ENCODE results near the gene RFX3. TPM values are rescaled to one million over a fixed set of nuclear protein-coding genes. Genes with fewer than 3 reads are reported as not detected.
A peak's percentile ranks its signal among the peaks of the same experiment; 100 is the strongest.

Gene RFX3
- total and polyA plus RNA-seq, 4 donors = 16.7 to 44.0 (median 26.8) TPM

DNA sequence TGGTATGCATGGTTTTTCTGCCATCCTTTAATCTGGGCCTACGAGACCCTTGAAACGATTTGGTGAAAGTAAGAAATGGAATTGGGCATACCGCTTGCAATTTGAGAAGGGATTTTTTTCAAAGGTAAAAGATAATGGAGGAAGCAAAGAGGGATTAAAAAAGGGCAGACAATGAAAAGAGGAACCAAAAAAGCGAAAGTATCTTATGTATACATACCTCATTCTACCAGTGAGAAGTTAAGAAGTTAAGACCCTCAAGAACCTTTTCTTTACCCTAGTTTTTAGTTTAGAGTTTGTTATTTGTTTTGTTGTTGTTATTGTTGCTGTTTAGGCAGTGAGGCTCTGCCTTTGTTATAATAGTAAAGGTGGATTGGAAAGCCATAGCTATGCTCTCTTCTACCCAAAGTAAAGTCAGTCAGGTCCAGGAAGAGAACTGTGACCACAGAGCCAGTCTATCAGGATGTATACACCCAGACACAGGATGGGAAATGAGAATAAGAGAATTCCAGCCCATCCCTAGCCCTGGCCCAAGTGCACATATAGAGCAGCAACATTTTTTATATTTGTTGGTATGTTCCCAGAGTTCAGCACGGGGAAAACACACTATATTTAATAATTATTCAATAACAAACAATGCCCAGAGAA lies 166.6 kb downstream of the RFX3 start:
- no peaks in the 10 kb centered on the region for H3K9me3 ChIP-seq (ENCODE audit: control insufficient read depth, insufficient read depth, low read length)
- H3K4me3 ChIP-seq (ENCODE audit: low read depth, low read length) = no peak overlapping the region
- H3K27me3 ChIP-seq (ENCODE audit: control insufficient read depth, insufficient read depth, low read length) = no peaks in the 10 kb centered on the region
- H3K4me1 ChIP-seq (ENCODE audit: control insufficient read depth, insufficient read depth, low read length) = no peaks in the 10 kb centered on the region
- 100% methylated on average over 3 of the region's 5 CpGs for WGBS (ENCODE audit: insufficient coverage)
- no peak overlapping the region for H3K27ac ChIP-seq (ENCODE audit: low read depth, low read length)
- no peaks in the 10 kb centered on the region for H3K36me3 ChIP-seq (ENCODE audit: control insufficient read depth, insufficient read depth, low read length)
- no peak for DNase-seq (ENCODE audit: low read depth in 4 of 6, low spot score in 6 of 6)

DNA sequence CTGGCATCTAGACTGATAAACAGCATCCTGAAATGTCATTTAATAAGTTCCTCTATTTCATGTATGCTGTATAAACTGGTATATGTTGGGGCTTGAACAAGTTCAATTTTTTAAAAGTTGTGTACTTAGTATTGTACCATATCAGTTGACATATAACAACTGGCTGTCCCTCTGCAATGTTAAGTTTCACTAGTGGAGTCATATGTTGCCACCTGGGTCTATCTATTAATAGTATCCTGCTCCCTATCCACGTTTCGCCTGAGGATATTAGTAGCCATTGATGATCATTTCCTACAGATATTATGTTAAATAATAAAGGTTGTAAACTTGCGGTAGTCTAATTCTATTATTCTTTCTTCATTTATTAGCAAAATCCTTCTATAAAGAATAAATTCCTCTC lies 177.6 kb downstream of the RFX3 start:
- no CpG with 5 or more reads among the region's 3 CpGs for WGBS (ENCODE audit: insufficient coverage)
- no peaks in the 10 kb centered on the region for H3K9me3 ChIP-seq (ENCODE audit: control insufficient read depth, insufficient read depth, low read length)
- no peaks in the 10 kb centered on the region for H3K36me3 ChIP-seq (ENCODE audit: control insufficient read depth, insufficient read depth, low read length)
- H3K4me1 ChIP-seq (ENCODE audit: control insufficient read depth, insufficient read depth, low read length) = no peaks in the 10 kb centered on the region
- no peak overlapping the region for H3K27ac ChIP-seq (ENCODE audit: low read depth, low read length)
- no peak overlapping the region for H3K4me3 ChIP-seq (ENCODE audit: low read depth, low read length)
- H3K27me3 ChIP-seq (ENCODE audit: control insufficient read depth, insufficient read depth, low read length) = no peaks in the 10 kb centered on the region
- DNase-seq (ENCODE audit: low read depth in 4 of 6, low spot score in 6 of 6) = no peak

DNA sequence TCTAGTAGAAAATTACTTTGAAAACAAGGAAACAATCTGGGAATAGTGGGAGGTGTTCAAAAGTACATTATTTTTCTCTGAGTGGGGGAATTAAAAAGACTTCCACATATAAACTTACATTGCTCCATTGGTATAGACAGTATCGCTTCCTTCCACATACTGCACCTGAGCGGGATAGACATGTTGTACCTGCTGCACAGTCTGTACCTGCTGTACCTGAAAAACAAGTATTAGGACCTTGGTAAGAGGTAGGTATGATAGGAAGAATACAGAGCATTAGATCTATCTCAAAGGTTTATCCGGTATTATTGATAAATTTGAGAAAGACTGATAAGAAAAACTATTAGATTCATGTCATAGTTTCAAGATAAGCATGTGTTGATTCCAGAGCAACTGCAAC lies 179.3 kb downstream of the RFX3 start:
- Histone ChIP-seq H3K4me1 (ENCODE audit: control insufficient read depth, insufficient read depth, low read length) (no peaks in the 10 kb centered on the region), H3K4me3 (ENCODE audit: low read depth, low read length) (no peak overlapping the region), H3K9me3 (ENCODE audit: control insufficient read depth, insufficient read depth, low read length) (no peaks in the 10 kb centered on the region), H3K36me3 (ENCODE audit: control insufficient read depth, insufficient read depth, low read length) (no peaks in the 10 kb centered on the region), H3K27me3 (ENCODE audit: control insufficient read depth, insufficient read depth, low read length) (no peaks in the 10 kb centered on the region), H3K27ac (ENCODE audit: low read depth, low read length) (no peak overlapping the region)
- no CpG with 5 or more reads among the region's 3 CpGs for WGBS (ENCODE audit: insufficient coverage)
- no peak for DNase-seq (ENCODE audit: low read depth in 4 of 6, low spot score in 6 of 6)

DNA sequence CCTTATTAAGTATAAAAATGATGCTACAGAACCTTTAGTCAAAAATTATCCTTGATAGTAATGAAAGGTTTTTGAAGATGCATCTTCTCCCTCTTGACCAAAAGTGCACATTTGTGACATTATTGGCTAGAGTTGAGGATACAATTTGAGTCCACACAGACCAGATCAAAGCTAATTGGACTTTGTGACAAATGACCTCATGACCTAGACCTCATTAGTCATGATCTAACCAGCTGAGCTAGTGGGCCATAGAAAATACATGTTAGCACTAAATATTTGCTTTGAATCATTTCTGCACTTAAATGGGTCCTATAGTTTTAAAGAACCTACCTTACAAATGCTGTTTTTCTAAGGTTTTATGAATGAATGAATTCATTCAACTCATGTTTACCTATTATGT lies 182.1 kb downstream of the RFX3 start:
- Histone ChIP-seq H3K27me3 (ENCODE audit: control insufficient read depth, insufficient read depth, low read length) (no peaks in the 10 kb centered on the region), H3K9me3 (ENCODE audit: control insufficient read depth, insufficient read depth, low read length) (no peaks in the 10 kb centered on the region)
- no peak for DNase-seq (ENCODE audit: low read depth in 4 of 6, low spot score in 6 of 6)

DNA sequence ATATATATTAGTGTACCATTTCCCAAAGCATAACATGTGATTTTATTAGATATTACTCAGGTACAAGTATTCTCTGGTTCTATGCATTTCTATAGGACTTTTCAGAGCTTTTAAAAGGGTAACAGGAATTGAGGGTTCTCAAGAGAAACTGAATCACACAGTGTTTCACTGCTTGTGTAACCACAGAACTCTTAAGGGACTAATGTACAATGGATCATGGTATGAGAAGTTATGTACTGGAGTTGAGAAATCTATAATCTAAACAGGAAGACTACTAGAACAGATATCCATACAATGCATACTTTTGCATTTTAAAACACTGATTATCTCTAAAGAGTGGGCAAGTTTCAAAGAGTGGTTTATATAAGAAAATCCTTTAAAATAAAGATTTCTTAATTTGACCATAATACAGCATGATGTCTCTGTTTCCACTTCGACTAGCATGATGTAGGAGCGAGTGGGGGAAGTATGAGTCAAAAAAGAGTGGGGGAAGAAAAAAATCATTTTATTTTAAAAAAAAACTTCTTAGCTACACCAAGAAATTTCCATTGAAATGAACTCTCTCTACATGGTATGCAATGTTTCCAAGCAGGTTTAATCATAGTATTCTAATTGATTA lies 183.5 kb downstream of the RFX3 start:
- Histone ChIP-seq H3K4me3 (ENCODE audit: low read depth, low read length) (no peak overlapping the region), H3K27me3 (ENCODE audit: control insufficient read depth, insufficient read depth, low read length) (no peaks in the 10 kb centered on the region), H3K27ac (ENCODE audit: low read depth, low read length) (no peak overlapping the region), H3K36me3 (ENCODE audit: control insufficient read depth, insufficient read depth, low read length) (no peaks in the 10 kb centered on the region), H3K9me3 (ENCODE audit: control insufficient read depth, insufficient read depth, low read length) (no peaks in the 10 kb centered on the region), H3K4me1 (ENCODE audit: control insufficient read depth, insufficient read depth, low read length) (no peaks in the 10 kb centered on the region)
- WGBS (ENCODE audit: insufficient coverage) = no CpG with 5 or more reads among the region's 2 CpGs
- DNase-seq (ENCODE audit: low read depth in 4 of 6, low spot score in 6 of 6) = no peak

More for the DNA sequence above, 182.1 kb downstream of the RFX3 start:
- no peaks in the 10 kb centered on the region for H3K36me3 ChIP-seq (ENCODE audit: control insufficient read depth, insufficient read depth, low read length)
- no peak overlapping the region for H3K27ac ChIP-seq (ENCODE audit: low read depth, low read length)
- no peak overlapping the region for H3K4me3 ChIP-seq (ENCODE audit: low read depth, low read length)
- H3K4me1 ChIP-seq (ENCODE audit: control insufficient read depth, insufficient read depth, low read length) = no peaks in the 10 kb centered on the region

DNA sequence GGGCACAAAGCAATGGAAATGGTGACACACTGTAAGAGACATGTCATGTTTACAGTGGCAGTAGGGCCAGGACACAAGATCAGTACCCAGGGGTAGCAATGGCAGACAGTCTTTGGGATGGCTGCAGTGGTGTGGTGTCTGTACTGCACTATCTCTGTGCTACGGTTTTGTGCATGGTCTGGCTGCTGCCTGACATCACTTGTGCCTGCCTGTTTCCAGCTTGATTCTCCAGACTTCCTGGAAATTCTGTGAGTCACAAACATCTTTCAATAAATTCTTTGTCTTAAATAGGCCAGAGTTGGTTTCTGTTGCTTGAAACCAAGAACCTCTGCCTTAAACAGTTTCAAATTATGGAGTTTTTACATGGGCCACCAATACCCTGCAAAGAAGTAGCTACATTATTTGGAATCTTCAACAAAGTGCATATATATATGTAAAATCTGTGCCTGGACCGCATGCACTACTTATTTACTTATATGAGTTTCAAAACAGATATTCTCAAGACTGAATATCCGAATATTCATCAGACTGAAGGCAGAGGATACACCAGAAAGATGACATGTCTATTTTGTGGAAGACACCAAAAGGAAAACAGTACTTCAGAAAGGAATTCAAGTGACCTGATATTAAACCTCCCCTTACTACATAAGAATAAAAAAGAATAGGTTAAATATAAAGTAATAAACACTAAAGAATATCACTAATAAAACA lies 188.1 kb downstream of the RFX3 start:
- DNase-seq (ENCODE audit: low read depth in 4 of 6, low spot score in 6 of 6) = peak in 1 of 6 donors; percentile 39
- Histone ChIP-seq H3K27me3 (ENCODE audit: control insufficient read depth, insufficient read depth, low read length) (no peaks in the 10 kb centered on the region), H3K4me1 (ENCODE audit: control insufficient read depth, insufficient read depth, low read length) (no peaks in the 10 kb centered on the region), H3K9me3 (ENCODE audit: control insufficient read depth, insufficient read depth, low read length) (no peaks in the 10 kb centered on the region), H3K27ac (ENCODE audit: low read depth, low read length) (peak overlapping the region; percentile 29), H3K4me3 (ENCODE audit: low read depth, low read length) (no peak overlapping the region), H3K36me3 (ENCODE audit: control insufficient read depth, insufficient read depth, low read length) (no peaks in the 10 kb centered on the region)
- no CpG with 5 or more reads among the region's 3 CpGs for WGBS (ENCODE audit: insufficient coverage)

DNA sequence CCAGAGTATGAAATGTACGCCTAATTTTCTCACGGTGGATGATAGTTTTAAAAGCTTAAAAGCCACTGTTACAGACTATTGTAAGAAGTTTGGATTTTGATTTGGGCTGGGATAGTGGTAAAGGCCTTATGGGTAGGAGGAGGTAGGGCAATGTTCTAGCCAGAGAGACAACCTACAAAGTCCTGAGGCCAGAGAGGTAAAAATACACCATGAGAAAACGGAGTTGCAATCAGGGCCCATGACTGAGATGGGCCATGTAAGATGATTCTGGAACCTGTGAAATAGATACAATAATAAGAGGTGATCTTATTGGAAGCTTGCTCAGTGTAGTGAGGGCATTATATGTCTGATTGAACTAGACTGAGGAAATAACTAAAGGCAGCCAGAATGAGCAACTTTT lies 188.8 kb downstream of the RFX3 start:
- Histone ChIP-seq H3K4me1 (ENCODE audit: control insufficient read depth, insufficient read depth, low read length) (no peaks in the 10 kb centered on the region), H3K27ac (ENCODE audit: low read depth, low read length) (no peak overlapping the region), H3K36me3 (ENCODE audit: control insufficient read depth, insufficient read depth, low read length) (no peaks in the 10 kb centered on the region), H3K9me3 (ENCODE audit: control insufficient read depth, insufficient read depth, low read length) (no peaks in the 10 kb centered on the region), H3K4me3 (ENCODE audit: low read depth, low read length) (no peak overlapping the region), H3K27me3 (ENCODE audit: control insufficient read depth, insufficient read depth, low read length) (no peaks in the 10 kb centered on the region)
- no peak for DNase-seq (ENCODE audit: low read depth in 4 of 6, low spot score in 6 of 6)
- 91% methylated on average over 3 of the region's 3 CpGs for WGBS (ENCODE audit: insufficient coverage)

DNA sequence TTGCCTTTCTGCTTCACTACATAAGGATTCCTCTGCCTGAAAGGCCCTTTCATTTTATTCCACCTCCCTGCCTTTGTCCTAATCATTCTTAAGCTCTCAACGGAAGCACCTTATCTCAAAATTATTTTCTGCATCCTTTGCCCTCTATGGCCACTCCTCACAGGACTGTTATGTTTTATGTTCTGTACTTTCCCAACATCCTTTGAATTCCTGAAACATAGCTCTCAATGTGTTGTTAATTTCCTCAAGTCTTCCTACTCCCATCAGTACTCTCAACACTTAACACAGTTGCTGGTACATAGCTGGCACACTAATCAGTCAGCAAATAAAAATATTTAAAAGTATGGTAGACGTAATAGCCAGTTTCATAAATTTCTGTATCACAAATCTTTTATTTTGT lies 193.0 kb downstream of the RFX3 start:
- no peaks in the 10 kb centered on the region for H3K27me3 ChIP-seq (ENCODE audit: control insufficient read depth, insufficient read depth, low read length)
- H3K27ac ChIP-seq (ENCODE audit: low read depth, low read length) = no peak overlapping the region
- no peaks in the 10 kb centered on the region for H3K9me3 ChIP-seq (ENCODE audit: control insufficient read depth, insufficient read depth, low read length)
- no peak for DNase-seq (ENCODE audit: low read depth in 4 of 6, low spot score in 6 of 6)
- no peaks in the 10 kb centered on the region for H3K4me1 ChIP-seq (ENCODE audit: control insufficient read depth, insufficient read depth, low read length)
- H3K36me3 ChIP-seq (ENCODE audit: control insufficient read depth, insufficient read depth, low read length) = peaks cover 4% of the 10 kb centered on the region
- no peak overlapping the region for H3K4me3 ChIP-seq (ENCODE audit: low read depth, low read length)
- 57% methylated on average over 1 of the region's 2 CpGs for WGBS (ENCODE audit: insufficient coverage)

DNA sequence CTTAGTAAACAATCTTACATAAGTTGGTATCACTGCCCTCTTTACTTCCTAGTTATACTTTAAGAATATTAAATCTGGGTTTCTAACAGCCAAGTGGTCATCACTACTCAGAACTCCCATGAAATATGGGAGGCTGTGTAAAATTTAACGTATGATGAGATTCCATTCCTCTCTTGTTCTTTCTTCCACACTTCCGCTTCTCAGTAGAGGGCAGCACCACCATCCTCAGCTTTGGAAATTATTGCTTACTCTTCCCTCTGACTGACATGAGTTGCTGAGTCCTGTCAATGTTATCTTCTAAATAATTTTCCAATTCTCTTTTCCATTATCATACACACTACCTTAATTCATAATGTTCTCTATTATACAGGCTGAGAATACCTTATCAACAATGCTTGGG lies 194.0 kb downstream of the RFX3 start:
- WGBS (ENCODE audit: insufficient coverage) = 88% methylated on average over 1 of the region's 2 CpGs
- peaks cover 4% of the 10 kb centered on the region for H3K36me3 ChIP-seq (ENCODE audit: control insufficient read depth, insufficient read depth, low read length)
- H3K27ac ChIP-seq (ENCODE audit: low read depth, low read length) = no peak overlapping the region
- H3K27me3 ChIP-seq (ENCODE audit: control insufficient read depth, insufficient read depth, low read length) = no peaks in the 10 kb centered on the region
- H3K9me3 ChIP-seq (ENCODE audit: control insufficient read depth, insufficient read depth, low read length) = no peaks in the 10 kb centered on the region
- H3K4me1 ChIP-seq (ENCODE audit: control insufficient read depth, insufficient read depth, low read length) = no peaks in the 10 kb centered on the region
- DNase-seq (ENCODE audit: low read depth in 4 of 6, low spot score in 6 of 6) = no peak
- H3K4me3 ChIP-seq (ENCODE audit: low read depth, low read length) = no peak overlapping the region
